ACHN (cell line): ENCODE measurements around the gene COL13A1.
A peak's percentile ranks its signal among the peaks of the same experiment; 100 is the strongest.

Source experiments
- DNase-seq: peaks from one replicate; pipeline ENCODE4 v3.0.0-alpha.2; 2015
- in situ Hi-C: cut with HindIII; loops from 2 replicates; pipeline ENCODE4 v1.10.0; 2017; ENCODE audit warnings: low sequenced_read_pairs, low pct_ligation_motif_present, low pct_unique_long_range_greater_than_20kb

The COL13A1 gene

DNA sequence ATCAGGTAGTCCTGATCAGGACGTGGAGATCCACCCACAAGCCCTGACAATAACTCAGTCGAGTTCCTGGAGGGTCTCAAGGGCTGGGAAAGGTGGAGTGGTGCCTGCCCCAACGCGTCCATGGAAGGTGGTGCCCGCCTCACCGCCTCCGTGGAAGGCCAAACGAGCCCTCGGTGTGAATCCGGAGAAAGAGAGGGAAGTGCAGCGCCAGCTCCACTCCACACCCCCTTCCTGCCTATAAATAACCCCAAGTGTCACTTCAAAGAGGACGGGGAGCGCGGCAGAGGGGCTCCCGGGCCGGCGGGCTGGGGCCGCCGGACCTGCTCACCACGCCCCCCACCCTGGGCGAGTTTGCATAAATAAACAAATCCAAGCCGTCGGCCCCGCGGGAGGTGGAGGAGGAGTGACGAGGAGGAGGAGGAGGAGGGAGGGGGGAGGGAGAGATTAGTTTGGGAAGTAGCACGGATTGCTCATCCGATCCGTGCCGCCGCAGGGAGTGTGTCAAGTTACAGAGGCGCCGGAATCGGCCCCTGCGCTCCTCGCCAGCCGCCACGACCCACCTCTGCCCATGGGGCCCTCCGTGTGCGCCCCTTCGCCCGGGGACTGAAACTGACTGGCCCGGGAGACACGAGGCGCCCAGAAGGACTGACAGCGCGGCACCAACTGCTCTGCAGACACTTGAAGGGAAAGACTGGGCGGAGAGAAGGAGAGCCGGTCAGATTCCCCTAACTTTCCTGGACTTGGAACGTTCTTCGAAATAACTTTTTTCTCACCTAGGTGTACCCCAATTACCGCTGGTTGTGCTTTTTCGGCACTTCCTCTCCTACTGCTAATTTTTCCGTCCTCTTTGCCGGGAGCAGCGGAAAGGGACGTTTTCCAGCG lies at the start of gene COL13A1:
Gene COL13A1 (plus strand): TSS at position 473 of the 882 bp plus-strand sequence. CDS start 518 bp downstream, outside the sequence.
- peak; percentile 54 for DNase-seq
- in situ Hi-C loops: no loop called here

- in situ Hi-C loops: no loop called here
- DNase-seq: no peak
Observed at GRCh38 chr10:69752479-69752878, 49.2 kb upstream of the COL13A1 start.

DNA sequence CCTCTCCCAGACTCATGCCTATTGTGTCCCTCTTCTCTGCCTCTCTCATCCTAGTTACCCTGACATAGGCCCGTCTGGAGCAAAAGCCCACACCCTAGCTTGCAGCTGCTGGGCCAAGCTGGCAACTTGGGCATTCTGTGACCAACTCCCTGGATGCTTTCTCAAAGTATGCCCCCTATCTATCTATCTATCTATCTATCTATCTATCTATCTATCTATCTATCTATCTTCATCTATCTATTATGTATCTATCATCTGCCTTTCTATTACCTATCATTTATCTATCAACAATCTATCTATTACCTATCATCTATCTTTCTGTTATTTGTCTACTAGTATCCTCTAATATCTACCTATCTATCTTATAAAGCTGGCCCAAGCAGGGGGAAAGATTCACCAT lies 45.4 kb upstream of the COL13A1 start:
- DNase-seq: no peak
- in situ Hi-C loops: no loop called here

DNA sequence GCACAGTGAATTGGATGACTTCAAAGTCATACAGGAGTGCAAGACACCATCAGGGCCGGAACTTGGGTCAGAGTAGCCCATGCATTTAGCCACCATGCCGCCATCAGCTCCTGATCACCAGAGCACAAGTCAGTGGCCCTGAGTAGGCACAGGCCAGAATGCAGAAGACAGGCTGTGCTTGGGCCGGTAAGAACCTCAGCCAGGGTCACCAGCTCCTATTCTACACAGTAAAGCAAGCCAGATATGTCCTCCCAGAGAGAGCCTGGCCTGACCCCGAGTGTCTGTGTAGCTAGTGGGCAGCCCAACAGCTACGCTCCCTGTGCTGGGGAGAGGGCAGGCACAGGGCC lies 44.5 kb upstream of the COL13A1 start:
- no peak for DNase-seq
- in situ Hi-C loops: no loop called here

GRCh38 chr10:69757553-69758309 lies 44.0 kb upstream of the COL13A1 start:
- in situ Hi-C loops: no loop called here
- peak; percentile 22 for DNase-seq

DNA sequence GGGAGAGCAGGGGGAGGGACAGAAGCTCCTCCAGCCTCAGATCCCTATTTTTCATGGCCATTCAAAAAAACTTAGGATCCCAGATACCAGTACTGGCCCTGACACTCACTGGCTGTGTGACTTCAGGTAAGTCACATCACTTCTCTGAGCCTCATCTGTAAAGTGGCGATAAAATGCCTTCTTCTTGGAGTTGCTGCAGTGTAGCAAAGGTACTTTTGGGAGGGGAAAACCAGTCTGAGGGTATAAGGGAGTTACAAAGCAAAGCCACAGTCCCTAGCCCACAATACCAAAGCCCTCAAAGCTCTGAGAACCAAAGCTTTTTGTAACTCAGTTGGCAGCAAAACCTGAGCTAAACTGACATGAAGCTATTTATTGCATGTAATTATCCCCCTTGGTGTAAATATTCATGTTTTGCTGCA lies 43.4 kb upstream of the COL13A1 start:
- DNase-seq: no peak
- in situ Hi-C loops: no loop called here

GRCh38 chr10:69759641-69760040 lies 42.1 kb upstream of the COL13A1 start:
- in situ Hi-C loops: no loop called here

GRCh38 chr10:69760072-69760471 lies 41.6 kb upstream of the COL13A1 start:
- DNase-seq: no peak
- in situ Hi-C loops: no loop called here

More at GRCh38 chr10:69759641-69760040, 42.1 kb upstream of the COL13A1 start:
- DNase-seq: no peak

DNA sequence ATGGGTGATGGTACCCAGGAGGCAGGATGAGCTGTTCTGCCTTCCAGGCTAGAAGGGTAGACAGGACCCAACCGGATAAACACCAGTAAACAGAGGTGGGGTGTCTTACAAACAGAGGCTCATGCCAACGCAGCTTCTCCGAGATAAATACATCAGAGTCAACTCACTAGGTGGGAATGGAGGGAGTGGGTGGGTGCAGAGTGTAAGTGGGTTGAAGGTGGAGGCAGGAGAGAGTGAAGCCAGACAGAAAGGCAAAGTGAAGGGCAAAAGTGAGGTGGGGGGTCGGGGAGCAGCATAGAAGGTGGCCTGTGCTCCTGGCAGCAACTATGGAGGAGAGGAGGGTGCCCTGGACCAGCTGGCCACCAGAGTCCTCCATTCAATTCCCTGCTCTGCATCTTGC lies 40.4 kb upstream of the COL13A1 start:
- no peak for DNase-seq
- in situ Hi-C loops: no loop called here

DNA sequence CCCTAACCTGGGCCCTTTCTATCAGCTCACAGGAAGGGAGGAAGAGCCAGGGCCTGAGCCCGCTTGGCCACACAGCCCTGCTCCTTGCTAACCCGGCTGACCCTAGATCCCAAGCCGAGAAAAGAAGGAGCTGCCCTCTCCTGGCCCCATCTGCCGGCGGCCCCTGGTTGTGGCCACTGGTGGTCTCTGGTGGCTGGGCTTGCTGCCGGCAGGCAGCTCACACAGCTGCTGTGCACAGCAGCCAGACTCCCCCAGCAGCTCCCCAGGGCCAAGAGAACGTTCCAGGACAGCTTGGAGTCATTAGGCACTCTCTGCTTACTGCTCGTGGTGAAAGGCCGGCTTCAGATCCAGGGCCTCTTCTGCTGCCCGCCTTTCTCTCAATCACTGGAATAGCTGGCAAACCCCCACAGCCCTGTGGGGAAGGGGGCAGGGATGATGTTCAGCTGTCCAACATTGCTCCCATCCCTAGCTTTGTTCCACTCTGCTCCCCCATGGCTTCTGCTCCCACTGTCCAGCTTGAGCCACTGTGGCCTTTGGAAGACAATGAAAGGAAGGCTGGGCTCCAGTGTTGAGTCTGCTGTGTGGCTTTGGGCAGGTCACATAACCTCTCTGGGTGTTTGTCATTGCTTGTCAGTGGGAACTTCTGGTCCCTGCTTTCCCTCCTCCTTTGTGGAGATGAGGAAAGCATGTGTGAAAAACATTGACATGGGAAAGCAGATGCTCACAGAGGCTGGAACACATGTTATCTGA lies 35.4 kb upstream of the COL13A1 start:
- DNase-seq: no peak
- in situ Hi-C loops: no loop called here

- in situ Hi-C loops: no loop called here
Observed at GRCh38 chr10:69767793-69768192, 33.9 kb upstream of the COL13A1 start.

GRCh38 chr10:69768386-69768785 lies 33.3 kb upstream of the COL13A1 start:
- in situ Hi-C loops: no loop called here
- DNase-seq: no peak

More at GRCh38 chr10:69767793-69768192, 33.9 kb upstream of the COL13A1 start:
- no peak for DNase-seq

- in situ Hi-C loops: no loop called here
- peak; percentile 99 for DNase-seq
Observed at GRCh38 chr10:69769395-69769992, 32.2 kb upstream of the COL13A1 start.

- DNase-seq: no peak
- in situ Hi-C loops: no loop called here
Observed at GRCh38 chr10:69772933-69773704, 28.6 kb upstream of the COL13A1 start.

- in situ Hi-C loops: no loop called here
Observed at GRCh38 chr10:69774596-69774995, 27.1 kb upstream of the COL13A1 start.

DNA sequence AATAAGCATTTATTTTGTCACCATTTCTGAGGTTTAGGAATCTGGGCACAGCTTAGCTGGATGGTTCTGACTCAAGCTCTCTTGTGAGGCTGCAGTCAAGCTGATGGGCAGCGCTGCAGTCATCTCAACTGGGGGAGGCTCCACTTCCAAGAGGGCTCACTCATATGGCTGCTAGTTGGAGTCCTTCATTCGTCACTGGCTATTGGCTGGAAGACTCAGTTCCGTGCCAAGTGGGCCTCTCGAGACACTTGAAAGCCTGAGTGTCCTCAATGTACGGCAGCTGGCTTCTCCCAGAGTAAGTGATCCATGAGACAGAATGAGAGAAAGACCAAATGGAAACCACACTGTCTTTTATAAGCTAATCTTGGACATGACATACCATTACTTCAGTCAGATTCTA lies 21.6 kb upstream of the COL13A1 start:
- no peak for DNase-seq

More at GRCh38 chr10:69774596-69774995, 27.1 kb upstream of the COL13A1 start:
- DNase-seq: peak; percentile 7

GRCh38 chr10:69781576-69781975 lies 20.1 kb upstream of the COL13A1 start:
- in situ Hi-C loops: no loop called here
- DNase-seq: no peak

More for the DNA sequence above, 21.6 kb upstream of the COL13A1 start:
- in situ Hi-C loops: no loop called here

DNA sequence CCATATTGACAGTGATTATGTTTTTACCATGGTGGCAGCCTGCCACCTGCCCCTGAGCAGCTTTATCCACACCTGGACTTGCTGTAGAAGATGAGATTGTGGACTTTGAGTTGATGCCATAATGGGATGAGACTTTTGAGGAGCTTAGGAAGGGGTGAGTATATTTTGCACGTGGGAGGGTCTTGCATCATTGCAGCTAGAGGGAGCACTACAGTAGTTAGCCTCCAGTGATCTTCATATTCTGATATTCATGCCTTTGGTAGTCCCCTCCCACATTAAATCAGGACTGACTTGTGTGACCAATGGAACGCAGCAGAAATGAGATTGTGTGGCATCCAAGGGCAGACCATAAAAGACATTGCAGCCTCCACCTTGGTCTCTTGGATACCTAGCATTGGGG lies 18.2 kb upstream of the COL13A1 start:
- in situ Hi-C loops: no loop called here
- DNase-seq: no peak
